Gastrocnemius medialis (tissue), 4 donors: ENCODE results near the gene TK2.

Experiments used
- CTCF ChIP-seq, 5 experiments: fragments of 450-650 bp in 3 of 5; fragments of 200-600 bp in 2 of 5; sonication (generic) in 2 of 5; IDR thresholded peaks in 4 of 5; conservative IDR thresholded peaks in 1 of 5; 1 replicate in 4 of 5; 2 replicates in 1 of 5; pipeline ENCODE4 v1.5.1; 2016 to 2019; ENCODE audit warnings: antibody characterized with exemption in 5 of 5, mild to moderate bottlenecking in 3 of 5, moderate library complexity in 3 of 5
- POLR2A ChIP-seq, 2 donors: fragments of 450-650 bp; IDR thresholded peaks; one replicate each; pipeline ENCODE4 v1.6.1; 2017; ENCODE audit warnings: antibody characterized with exemption in 2 of 2, mild to moderate bottlenecking in 2 of 2, moderate library complexity in 2 of 2

GRCh38 chr16:66509576-66509975 lies 40.3 kb downstream of the TK2 start:
- TF ChIP-seq CTCF (IDR thresholded peaks at IDR 0.05 in 4 of 5, conservative IDR thresholded peaks at IDR 0.05 in 1 of 5) (no peak), POLR2A (IDR thresholded peaks at IDR 0.05) (no peak)
